IPS-11a (cell line): ENCODE data around the gene APOC4.
"Not testable (repeated sequence)": the region's sequence is repeated elsewhere in the genome, so short reads cannot be mapped to it uniquely, and the experiment has no call there.

ENCODE experiments used
- H3K4me3 ChIP-seq: one replicate; pipeline ENCODE4 v1.5.1; 2013; ENCODE audit warnings: low read depth, low read length, control low read depth

The APOC4 gene

GRCh38 chr19:44942067-44942571 is at the start of gene APOC4:
Gene APOC4, plus strand, starts transcription at chr19:44942237. Its CDS starts 41 bp downstream, at chr19:44942278.
- no peak within 1 kb of the TSS for H3K4me3 ChIP-seq

GRCh38 chr19:44892932-44893331 is 49.1 kb upstream of the APOC4 start:
- H3K4me3 ChIP-seq = no peak overlapping the region

GRCh38 chr19:44893332-44894051 is 48.5 kb upstream of the APOC4 start:
- no peak overlapping the region for H3K4me3 ChIP-seq

GRCh38 chr19:44894052-44894400 is 48.0 kb upstream of the APOC4 start:
- H3K4me3 ChIP-seq = no peak overlapping the region

GRCh38 chr19:44894946-44895345 is 47.1 kb upstream of the APOC4 start:
- no peak overlapping the region for H3K4me3 ChIP-seq

- no peak overlapping the region for H3K4me3 ChIP-seq
These were observed 44.2 kb upstream of the APOC4 start for GRCh38 chr19:44897835-44898234.

- no peak overlapping the region for H3K4me3 ChIP-seq
These were observed 41.5 kb upstream of the APOC4 start for GRCh38 chr19:44900328-44901244.

GRCh38 chr19:44903216-44903601 is 38.8 kb upstream of the APOC4 start:
- H3K4me3 ChIP-seq = no peak overlapping the region

- no peak overlapping the region for H3K4me3 ChIP-seq
These were observed 38.2 kb upstream of the APOC4 start for GRCh38 chr19:44903602-44904425.

GRCh38 chr19:44904426-44904994 is 37.5 kb upstream of the APOC4 start:
- H3K4me3 ChIP-seq = no peak overlapping the region

GRCh38 chr19:44905437-44906160 is 36.4 kb upstream of the APOC4 start, which contains the start of gene APOE:
Gene APOE, plus strand, starts transcription at chr19:44905796. Its CDS starts 829 bp downstream, at chr19:44906625.
- peak within 1 kb of the TSS; percentile 97 for H3K4me3 ChIP-seq

GRCh38 chr19:44907613-44908012 is 34.4 kb upstream of the APOC4 start:
- no peak overlapping the region for H3K4me3 ChIP-seq

- no peak overlapping the region for H3K4me3 ChIP-seq
These were observed 33.8 kb upstream of the APOC4 start for GRCh38 chr19:44908074-44908835.

- H3K4me3 ChIP-seq = no peak overlapping the region
These were observed 33.2 kb upstream of the APOC4 start for GRCh38 chr19:44908836-44909261.

- no peak overlapping the region for H3K4me3 ChIP-seq
These were observed 32.3 kb upstream of the APOC4 start for GRCh38 chr19:44909775-44910174.

GRCh38 chr19:44911896-44912295 is 30.1 kb upstream of the APOC4 start:
- H3K4me3 ChIP-seq = not testable (repeated sequence)

- no peak overlapping the region for H3K4me3 ChIP-seq
These were observed 29.2 kb upstream of the APOC4 start for GRCh38 chr19:44912854-44913253.

GRCh38 chr19:44913512-44914432 is 28.3 kb upstream of the APOC4 start:
- H3K4me3 ChIP-seq = peak overlapping the region; percentile 55
